Activated CD4-positive, alpha-beta memory T cell treated with anti-CD3 and anti-CD28 coated beads for 36 hours (primary cell): ENCODE results near the gene PALM. TPM values are rescaled to one million over a fixed set of nuclear protein-coding genes. Genes with fewer than 3 reads are reported as not detected.

Experiments used
- total RNA-seq, 2 experiments: library from RNA; stranded (reverse); gene quantifications; one replicate each; pipeline ENCODE4 v1.2.3, GENCODE V29; 2021

Gene PALM
- total RNA-seq, 2 experiments from 2014 or later, result 0.17 TPM; not detected in 1

Other genes starting within 250 kb of the PALM start
- under 1 TPM in 1 of 2 experiments, not detected in 1; 0.21 TPM for gene SHC2, start 247.9 kb upstream of the PALM start, total RNA-seq
- gene MADCAM1, start 212.4 kb upstream of the PALM start, total RNA-seq, result under 1 TPM; 0.22 to 0.36 TPM
- gene TPGS1, start 201.4 kb upstream of the PALM start, total RNA-seq, result 1 to 10 TPM; 8.1 to 8.5 TPM
- 10 to 100 TPM; 45.9 to 46.4 TPM for gene CDC34, start 177.2 kb upstream of the PALM start, total RNA-seq
- 10 to 100 TPM; 27.2 to 27.4 TPM for gene GZMM, start 164.9 kb upstream of the PALM start, total RNA-seq
- 100 to 1,000 TPM; 185 to 205 TPM for gene BSG, start 136.3 kb upstream of the PALM start, total RNA-seq
- gene HCN2, start 119.1 kb upstream of the PALM start, total RNA-seq, result 1 to 10 TPM in 1 of 2 experiments, under 1 TPM in 1; 1.00 to 1.0 TPM
- 10 to 100 TPM; 71.5 to 72.5 TPM for gene POLRMT, start 75.4 kb upstream of the PALM start, total RNA-seq
- gene FGF22, start 69.1 kb upstream of the PALM start, total RNA-seq, result under 1 TPM in 1 of 2 experiments, not detected in 1; 0.14 TPM
- gene RNF126, start 45.7 kb upstream of the PALM start, total RNA-seq, result 10 to 100 TPM; 84.4 to 89.7 TPM
- gene FSTL3, start 32.5 kb upstream of the PALM start, total RNA-seq, result 1 to 10 TPM; 5.7 to 6.0 TPM
- not detected for gene PRSS57, start 13.5 kb upstream of the PALM start, total RNA-seq
- not detected for gene MISP, start 42.2 kb downstream of the PALM start, total RNA-seq
- gene PTBP1, start 88.5 kb downstream of the PALM start, total RNA-seq, result 100 to 1,000 TPM; 464 to 465 TPM
- gene PLPPR3, start 113.0 kb downstream of the PALM start, total RNA-seq, result not detected
- gene AZU1, start 118.9 kb downstream of the PALM start, total RNA-seq, result not detected
- gene PRTN3, start 132.1 kb downstream of the PALM start, total RNA-seq, result not detected
- gene ELANE, start 143.4 kb downstream of the PALM start, total RNA-seq, result not detected
- gene CFD, start 150.7 kb downstream of the PALM start, total RNA-seq, result under 1 TPM; 0.40 to 0.63 TPM
- 10 to 100 TPM; 58.9 to 62.7 TPM for gene MED16, start 184.3 kb downstream of the PALM start, total RNA-seq
- gene RNU6-9, start 184.5 kb downstream of the PALM start, total RNA-seq, result not detected
- 10 to 100 TPM; 80.4 to 81.4 TPM for gene R3HDM4, start 204.3 kb downstream of the PALM start, total RNA-seq
- 10 to 100 TPM in 1 of 2 experiments, 1 to 10 TPM in 1; 9.9 to 10.6 TPM for gene KISS1R, start 208.4 kb downstream of the PALM start, total RNA-seq
- 10 to 100 TPM; 28.5 to 30.6 TPM for gene ARID3A, start 217.1 kb downstream of the PALM start, total RNA-seq